Measurements from ENCODE around the gene PDIA5. TPM values are rescaled to one million over a fixed set of nuclear protein-coding genes. Genes with fewer than 3 reads are reported as not detected.
A peak's percentile ranks its signal among the peaks of the same experiment; 100 is the strongest.

Gene PDIA5
- total RNA-seq, 1 experiment from 2014 or later = 41.5 TPM

DNA sequence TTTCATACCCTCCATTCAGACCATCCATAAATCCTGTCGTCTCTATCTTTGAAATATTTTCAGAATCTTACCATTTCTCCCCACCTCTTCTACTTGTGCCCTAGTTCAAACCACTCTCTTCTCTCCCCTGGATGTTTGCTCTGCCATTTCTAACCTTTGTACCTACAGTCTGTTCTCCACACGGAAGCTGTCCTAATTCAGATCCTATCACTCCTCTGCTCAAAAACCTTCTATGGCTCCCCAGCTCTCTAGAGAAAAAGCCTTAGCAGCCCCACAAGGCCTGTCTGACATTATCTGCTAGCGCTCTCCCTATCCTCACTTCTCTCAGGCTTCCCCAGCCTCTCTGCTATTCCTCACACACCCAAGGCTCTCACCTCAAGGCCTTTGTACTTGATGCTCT lies 34.8 kb upstream of the PDIA5 start (continued):
- TF ChIP-seq, protein P1, sequence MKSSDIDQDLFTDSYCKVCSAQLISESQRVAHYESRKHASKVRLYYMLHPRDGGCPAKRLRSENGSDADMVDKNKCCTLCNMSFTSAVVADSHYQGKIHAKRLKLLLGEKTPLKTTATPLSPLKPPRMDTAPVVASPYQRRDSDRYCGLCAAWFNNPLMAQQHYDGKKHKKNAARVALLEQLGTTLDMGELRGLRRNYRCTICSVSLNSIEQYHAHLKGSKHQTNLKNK (CRISPR knock-in tag; IDR thresholded peaks at IDR 0.05) = no peak
- TF ChIP-seq ETV6 (CRISPR knock-in tag; IDR thresholded peaks at IDR 0.05) = no peak
- no peak for TF ChIP-seq NFYB (CRISPR knock-in tag; conservative IDR thresholded peaks at IDR 0.05; ENCODE audit: low read depth)
- TF ChIP-seq, protein P2, sequence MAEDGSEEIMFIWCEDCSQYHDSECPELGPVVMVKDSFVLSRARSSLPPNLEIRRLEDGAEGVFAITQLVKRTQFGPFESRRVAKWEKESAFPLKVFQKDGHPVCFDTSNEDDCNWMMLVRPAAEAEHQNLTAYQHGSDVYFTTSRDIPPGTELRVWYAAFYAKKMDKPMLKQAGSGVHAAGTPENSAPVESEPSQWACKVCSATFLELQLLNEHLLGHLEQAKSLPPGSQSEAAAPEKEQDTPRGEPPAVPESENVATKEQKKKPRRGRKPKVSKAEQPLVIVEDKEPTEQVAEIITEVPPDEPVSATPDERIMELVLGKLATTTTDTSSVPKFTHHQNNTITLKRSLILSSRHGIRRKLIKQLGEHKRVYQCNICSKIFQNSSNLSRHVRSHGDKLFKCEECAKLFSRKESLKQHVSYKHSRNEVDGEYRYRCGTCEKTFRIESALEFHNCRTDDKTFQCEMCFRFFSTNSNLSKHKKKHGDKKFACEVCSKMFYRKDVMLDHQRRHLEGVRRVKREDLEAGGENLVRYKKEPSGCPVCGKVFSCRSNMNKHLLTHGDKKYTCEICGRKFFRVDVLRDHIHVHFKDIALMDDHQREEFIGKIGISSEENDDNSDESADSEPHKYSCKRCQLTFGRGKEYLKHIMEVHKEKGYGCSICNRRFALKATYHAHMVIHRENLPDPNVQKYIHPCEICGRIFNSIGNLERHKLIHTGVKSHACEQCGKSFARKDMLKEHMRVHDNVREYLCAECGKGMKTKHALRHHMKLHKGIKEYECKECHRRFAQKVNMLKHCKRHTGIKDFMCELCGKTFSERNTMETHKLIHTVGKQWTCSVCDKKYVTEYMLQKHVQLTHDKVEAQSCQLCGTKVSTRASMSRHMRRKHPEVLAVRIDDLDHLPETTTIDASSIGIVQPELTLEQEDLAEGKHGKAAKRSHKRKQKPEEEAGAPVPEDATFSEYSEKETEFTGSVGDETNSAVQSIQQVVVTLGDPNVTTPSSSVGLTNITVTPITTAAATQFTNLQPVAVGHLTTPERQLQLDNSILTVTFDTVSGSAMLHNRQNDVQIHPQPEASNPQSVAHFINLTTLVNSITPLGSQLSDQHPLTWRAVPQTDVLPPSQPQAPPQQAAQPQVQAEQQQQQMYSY (CRISPR knock-in tag; IDR thresholded peaks at IDR 0.05) = no peak
- no peak for TF ChIP-seq TEAD1 (CRISPR knock-in tag; IDR thresholded peaks at IDR 0.05)
- no peak for TF ChIP-seq ZNF263 (CRISPR knock-in tag; IDR thresholded peaks at IDR 0.05; ENCODE audit: low read depth)
- no peak for TF ChIP-seq CBFB (CRISPR knock-in tag; IDR thresholded peaks at IDR 0.05; ENCODE audit: low read depth)
- TF ChIP-seq ZNF232 (CRISPR knock-in tag; IDR thresholded peaks at IDR 0.05) = no peak
- no peak for TF ChIP-seq FOXJ3 (CRISPR knock-in tag; IDR thresholded peaks at IDR 0.05; ENCODE audit: borderline replicate concordance)
- TF ChIP-seq, protein P3, sequence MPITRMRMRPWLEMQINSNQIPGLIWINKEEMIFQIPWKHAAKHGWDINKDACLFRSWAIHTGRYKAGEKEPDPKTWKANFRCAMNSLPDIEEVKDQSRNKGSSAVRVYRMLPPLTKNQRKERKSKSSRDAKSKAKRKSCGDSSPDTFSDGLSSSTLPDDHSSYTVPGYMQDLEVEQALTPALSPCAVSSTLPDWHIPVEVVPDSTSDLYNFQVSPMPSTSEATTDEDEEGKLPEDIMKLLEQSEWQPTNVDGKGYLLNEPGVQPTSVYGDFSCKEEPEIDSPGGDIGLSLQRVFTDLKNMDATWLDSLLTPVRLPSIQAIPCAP (CRISPR knock-in tag; IDR thresholded peaks at IDR 0.05) = no peak
- TF ChIP-seq, protein P4, sequence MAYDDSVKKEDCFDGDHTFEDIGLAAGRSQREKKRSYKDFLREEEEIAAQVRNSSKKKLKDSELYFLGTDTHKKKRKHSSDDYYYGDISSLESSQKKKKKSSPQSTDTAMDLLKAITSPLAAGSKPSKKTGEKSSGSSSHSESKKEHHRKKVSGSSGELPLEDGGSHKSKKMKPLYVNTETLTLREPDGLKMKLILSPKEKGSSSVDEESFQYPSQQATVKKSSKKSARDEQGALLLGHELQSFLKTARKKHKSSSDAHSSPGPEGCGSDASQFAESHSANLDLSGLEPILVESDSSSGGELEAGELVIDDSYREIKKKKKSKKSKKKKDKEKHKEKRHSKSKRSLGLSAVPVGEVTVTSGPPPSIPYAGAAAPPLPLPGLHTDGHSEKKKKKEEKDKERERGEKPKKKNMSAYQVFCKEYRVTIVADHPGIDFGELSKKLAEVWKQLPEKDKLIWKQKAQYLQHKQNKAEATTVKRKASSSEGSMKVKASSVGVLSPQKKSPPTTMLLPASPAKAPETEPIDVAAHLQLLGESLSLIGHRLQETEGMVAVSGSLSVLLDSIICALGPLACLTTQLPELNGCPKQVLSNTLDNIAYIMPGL (CRISPR knock-in tag; IDR thresholded peaks at IDR 0.05) = no peak
- TF ChIP-seq NR3C1 (CRISPR knock-in tag; conservative IDR thresholded peaks at IDR 0.05; ENCODE audit: low read depth) = no peak
- no peak for TF ChIP-seq NFATC4 (CRISPR knock-in tag; IDR thresholded peaks at IDR 0.05)

DNA sequence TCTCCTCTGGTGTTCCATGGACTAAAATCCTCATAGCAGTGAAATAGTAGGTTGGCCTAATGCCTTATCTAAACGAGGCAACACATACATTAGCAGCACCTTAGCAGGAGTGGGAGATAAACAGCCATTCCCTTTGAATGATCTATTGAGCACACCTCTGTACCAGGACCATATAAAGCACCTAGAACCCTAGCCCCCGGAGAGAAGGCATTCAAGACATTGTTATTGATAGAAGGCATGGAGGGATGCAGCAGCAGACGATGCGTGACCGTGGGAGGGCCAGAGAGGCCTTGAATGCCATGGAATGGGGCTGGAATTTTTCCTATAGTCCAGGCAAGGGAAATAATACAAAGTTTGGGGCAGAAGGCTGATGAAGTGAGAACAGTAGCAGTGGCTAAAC lies 32.7 kb upstream of the PDIA5 start:
- ATAC-seq (0 out of 2 replicates have a peak, but pooled peaks have one; percentile 34), DNase-seq (ENCODE audit: low spot score) (no peak)
- ChIA-PET CTCF (no interaction called here), POLR2A (no interaction called here)
- no peaks in the 10 kb centered on the region for H3K36me3 Mint-ChIP-seq
- no peak overlapping the region for H3K27ac Mint-ChIP-seq
- H3K4me1 Mint-ChIP-seq = peaks cover 12% of the 10 kb centered on the region
- TF ChIP-seq SMAD3 (CRISPR knock-in tag; IDR thresholded peaks at IDR 0.05; ENCODE audit: borderline replicate concordance) (no peak), ZNF671 (CRISPR knock-in tag; IDR thresholded peaks at IDR 0.05) (no peak)
- TF ChIP-seq, protein P4 (CRISPR knock-in tag; IDR thresholded peaks at IDR 0.05) = no peak
- TF ChIP-seq, protein P5, sequence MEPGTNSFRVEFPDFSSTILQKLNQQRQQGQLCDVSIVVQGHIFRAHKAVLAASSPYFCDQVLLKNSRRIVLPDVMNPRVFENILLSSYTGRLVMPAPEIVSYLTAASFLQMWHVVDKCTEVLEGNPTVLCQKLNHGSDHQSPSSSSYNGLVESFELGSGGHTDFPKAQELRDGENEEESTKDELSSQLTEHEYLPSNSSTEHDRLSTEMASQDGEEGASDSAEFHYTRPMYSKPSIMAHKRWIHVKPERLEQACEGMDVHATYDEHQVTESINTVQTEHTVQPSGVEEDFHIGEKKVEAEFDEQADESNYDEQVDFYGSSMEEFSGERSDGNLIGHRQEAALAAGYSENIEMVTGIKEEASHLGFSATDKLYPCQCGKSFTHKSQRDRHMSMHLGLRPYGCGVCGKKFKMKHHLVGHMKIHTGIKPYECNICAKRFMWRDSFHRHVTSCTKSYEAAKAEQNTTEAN (CRISPR knock-in tag; IDR thresholded peaks at IDR 0.05) = no peak
- TF ChIP-seq, protein P1 (CRISPR knock-in tag; IDR thresholded peaks at IDR 0.05) = no peak
- TF ChIP-seq, protein P6, sequence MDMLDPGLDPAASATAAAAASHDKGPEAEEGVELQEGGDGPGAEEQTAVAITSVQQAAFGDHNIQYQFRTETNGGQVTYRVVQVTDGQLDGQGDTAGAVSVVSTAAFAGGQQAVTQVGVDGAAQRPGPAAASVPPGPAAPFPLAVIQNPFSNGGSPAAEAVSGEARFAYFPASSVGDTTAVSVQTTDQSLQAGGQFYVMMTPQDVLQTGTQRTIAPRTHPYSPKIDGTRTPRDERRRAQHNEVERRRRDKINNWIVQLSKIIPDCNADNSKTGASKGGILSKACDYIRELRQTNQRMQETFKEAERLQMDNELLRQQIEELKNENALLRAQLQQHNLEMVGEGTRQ (CRISPR knock-in tag; IDR thresholded peaks at IDR 0.05) = no peak
- H3K4me3 Mint-ChIP-seq = no peak overlapping the region
- peaks cover 17% of the 10 kb centered on the region for H3K27me3 Mint-ChIP-seq (ENCODE audit: low read depth)
- no peaks in the 10 kb centered on the region for H3K9me3 Mint-ChIP-seq

All from WTC11 (cell line).